UCSD-AML1 (cell line): Measurements from ENCODE around the gene SPARC.

Experiments used
- DNase-seq: peaks from one replicate; lab custom pipeline; 2025; ENCODE audit not compliant: unreplicated experiment; lab: John Stamatoyannopoulos, UW

SPARC gene

GRCh38 chr5:151624476-151624875, 62.2 kb downstream of the SPARC start:
- no peak for DNase-seq

DNA sequence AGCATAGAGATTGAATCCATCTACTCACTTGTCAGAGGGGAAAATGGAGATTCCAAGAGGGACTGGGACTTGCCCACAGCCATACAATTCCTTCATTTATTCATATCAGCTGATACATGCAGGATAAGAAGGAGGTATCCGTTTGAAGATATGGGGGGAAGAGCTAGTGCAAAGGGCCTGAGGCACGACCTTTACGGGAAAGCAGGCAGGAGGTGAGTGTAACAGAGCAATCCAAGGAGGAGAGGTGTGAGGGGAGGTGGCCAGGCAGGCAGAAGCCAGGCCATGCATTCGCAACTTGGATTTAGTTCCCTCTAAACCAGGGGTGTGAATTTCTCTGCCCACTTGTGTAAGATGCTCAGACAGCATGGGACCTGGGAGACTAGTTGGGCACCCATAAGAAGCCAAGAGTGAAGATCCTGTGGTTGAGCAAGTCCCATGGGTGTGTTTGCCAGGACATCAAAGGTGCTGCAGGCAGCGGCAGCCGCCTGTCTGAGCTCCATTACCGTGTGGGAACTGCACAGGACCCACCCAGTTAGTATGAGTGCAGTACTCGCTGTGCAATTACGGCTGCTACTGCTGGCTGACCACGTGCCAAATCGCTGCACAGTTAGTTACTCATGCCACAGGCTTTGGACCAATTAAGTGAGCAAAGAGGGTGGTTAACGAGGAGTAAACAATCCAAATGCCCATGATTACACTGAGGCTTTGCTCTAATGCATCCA, 64.2 kb downstream of the SPARC start:
- no peak for DNase-seq

GRCh38 chr5:151620461-151620840, 66.3 kb downstream of the SPARC start:
- no peak for DNase-seq

- DNase-seq = no peak
Measured at GRCh38 chr5:151619812-151620460, 66.8 kb downstream of the SPARC start.

DNA sequence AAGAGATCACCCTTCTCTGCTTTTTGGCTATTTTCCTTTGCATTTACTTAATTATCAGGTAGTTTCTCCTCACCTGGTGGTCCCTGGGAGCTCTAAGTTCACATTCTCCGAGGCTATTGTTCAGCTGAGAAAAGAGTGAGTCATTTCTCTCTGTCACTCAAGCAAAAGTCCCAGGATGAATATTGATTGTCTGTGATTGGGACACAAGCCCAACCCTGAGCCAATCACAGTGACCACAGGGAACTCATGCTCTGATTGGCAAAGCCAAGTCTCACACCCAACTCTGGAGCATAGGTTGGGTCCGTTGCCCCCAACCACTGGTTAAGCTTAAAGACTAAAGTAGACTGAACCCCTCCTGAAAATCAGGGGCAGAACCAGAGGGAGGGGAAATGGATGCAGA, 67.8 kb downstream of the SPARC start:
- no peak for DNase-seq

DNA sequence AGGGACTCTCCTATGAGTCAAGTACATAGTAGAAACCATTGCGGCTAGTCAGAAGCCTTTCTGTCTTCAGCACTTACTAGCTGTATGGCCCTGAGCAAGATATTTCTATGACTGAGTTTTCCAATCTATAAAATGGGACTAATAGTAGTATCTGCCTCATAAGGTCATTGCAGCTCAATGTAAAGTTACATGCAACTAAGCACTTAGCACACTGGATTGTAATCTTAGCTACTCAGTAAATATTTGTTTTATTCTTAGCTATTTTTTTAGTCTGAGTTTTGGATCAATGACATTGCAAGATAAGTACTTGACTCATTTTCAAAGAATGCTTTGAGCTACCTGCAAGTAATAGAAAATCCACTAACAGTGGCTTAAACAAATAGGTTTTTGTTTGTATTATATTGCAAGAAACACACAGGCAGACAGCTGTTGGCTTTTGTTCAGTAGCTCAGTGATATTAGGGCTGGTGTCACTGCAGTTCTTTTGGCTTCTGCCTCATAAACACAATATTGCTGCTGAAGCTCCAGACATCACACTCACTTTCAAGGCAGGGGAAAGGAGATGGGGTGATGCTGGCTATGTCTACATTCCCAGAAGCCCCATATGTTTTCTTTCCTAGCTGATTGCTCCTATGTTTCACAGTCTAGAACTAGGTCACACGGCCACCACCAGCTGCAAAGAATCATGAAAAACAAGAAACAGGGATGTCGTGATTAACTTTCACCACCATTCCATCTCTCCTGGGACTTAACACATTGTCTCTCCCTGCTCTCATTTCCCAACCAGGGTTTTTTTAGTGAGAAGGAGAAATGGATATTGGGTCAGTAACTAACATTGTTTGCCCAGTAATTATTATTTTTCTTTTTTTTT, 68.6 kb downstream of the SPARC start:
- DNase-seq = no peak

DNA sequence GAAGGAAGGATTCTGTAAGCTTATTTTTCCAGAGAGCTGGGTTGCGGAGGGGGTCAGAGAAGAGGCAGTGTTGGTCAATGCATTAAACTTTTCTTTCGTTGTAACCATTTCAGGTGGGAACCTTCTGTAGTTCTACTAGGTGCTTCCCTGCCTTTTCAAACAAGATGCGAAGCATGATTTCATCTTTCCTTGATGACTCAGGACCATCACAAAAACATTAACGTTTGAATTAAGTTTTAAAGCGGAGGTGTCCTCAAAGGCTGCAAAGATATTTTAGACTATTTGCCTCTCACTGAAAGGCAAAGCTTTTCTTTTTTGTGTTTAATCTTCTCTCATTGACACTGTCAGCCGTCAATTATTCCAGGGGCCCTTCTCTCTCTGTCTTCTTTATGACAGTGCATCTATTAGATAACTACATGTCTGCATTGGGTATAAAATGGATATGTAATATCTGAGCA, 69.3 kb downstream of the SPARC start:
- DNase-seq = no peak

DNA sequence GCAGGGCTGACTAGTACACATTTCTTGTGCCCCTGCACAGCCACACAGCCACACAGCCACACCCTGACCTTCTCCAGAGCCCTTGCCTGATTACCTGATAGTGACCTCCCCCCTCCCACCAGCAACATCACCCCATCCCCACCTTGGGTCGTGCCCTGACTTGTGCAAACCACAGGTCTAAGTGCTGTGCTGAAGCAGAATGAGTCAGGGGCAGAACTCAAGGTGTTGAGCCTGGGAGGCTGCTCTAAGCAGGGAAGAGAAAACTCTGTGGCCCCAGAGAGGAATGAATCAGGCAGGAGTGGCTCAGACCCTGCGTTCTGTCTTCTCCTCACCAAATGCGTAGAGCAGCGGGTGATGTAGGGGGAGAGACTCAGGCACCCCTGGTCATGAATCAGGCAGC, 71.3 kb downstream of the SPARC start:
- no peak for DNase-seq

DNA sequence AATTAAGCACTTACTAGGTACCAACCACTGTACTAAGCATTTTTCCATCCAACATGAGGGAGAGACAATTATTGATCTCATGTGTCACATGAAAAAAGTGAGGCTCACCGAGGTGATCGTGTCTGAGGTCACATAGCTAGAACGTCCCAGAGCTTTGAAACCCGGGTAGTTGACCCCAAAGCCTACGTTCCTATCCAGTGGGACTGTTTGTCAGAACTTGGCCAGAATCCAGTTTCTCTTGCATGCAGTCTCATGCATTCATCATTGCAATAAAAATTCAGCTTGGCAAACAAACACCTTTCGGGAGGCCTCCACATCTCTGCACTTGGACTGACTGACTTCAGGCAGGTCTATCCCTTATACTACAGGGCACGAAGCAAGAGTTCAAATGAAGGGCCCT, 72.2 kb downstream of the SPARC start:
- DNase-seq = no peak

DNA sequence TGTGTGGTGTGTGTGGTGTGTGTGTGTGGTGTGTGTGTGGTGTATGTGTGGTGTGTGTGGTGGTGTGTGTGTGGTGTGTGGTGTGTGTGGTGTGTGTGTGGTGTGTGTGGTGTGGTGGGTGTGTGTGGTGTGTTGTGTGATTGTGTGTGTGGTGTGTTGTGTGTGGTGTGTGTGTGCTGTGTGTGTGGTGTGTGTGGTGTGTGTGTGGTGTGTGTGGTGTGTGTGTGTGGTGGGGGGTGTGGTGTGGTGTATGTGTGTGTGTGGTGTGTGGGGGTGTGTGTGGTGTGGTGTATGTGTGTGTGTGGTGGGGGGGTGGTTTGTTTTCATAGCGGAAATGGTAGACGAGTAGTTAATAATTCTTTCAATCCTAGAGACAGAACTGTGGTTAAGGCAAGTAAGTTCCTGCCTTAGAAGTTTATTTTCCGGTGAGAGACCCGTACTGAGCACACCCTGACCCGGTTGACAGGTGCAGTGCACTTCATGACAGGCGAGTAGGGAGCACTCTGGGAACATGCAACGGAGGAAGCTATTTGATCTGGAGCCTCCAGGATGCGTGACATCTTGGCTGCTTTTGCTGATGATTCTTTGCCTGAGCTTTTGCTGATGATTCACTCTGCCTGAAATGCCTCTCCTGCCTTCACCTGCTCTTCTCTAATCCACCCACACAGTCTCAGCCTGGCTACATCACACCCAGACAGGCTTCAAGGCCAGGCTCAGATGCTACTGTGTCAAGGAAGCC, 73.9 kb downstream of the SPARC start:
- no peak for DNase-seq

- DNase-seq = no peak
Measured at GRCh38 chr5:151611127-151611775, 75.5 kb downstream of the SPARC start.
